ENCODE data around the gene SF3B6.
"Not testable (repeated sequence)": the region's sequence is repeated elsewhere in the genome, so short reads cannot be mapped to it uniquely, and the experiment has no call there.

SF3B6 gene, protein sequence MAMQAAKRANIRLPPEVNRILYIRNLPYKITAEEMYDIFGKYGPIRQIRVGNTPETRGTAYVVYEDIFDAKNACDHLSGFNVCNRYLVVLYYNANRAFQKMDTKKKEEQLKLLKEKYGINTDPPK

DNA sequence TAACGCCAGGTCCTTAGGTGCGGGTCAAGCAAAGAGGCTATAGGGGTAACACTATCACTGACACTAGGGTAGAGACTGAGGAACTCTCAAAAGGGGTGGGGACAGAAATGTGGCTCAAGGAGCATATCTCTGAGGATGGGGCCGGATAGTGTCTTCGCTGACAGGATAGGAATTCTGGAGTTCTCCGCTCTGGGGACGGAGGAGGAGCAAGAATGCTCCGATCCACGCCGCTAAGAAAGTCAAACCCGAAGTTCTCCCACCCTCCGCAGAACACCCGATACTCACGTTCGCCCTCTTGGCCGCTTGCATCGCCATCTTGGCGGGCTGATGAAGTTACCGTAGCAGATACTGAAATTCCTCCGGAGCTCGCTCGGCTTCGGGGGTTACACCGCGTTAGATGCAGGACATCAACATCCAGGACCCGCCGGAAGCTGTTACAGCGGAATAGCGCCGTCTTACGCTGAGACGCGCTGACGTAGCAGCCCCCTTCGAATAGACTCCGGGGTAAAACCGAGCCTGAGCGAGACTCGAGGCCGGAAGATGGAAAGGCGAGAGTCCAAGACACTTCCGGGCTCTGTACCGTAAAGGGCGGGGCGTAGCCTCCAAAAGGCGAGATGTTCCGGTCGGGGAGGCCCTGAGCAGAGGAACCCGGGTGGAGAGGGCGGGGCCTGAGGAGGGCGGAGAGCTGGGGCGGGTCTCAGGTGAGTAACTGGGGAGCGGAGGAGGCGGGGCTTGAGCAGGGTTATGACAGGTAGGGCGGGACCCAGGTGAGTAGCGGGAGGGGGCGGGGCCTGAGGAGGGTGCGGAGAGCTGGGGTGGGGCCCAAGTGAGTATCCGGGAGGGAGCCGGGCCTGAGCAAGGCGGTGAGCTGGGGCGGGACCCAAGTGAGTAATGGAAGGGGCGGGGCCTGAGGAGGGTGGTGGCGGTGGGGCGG is at the start of gene SF3B6:
TSS of gene SF3B6 (minus strand) at position 412 of the 934 bp plus-strand sequence. CDS start at position 315, 97 bp downstream.
- DNase-seq: peak; percentile 99

DNA sequence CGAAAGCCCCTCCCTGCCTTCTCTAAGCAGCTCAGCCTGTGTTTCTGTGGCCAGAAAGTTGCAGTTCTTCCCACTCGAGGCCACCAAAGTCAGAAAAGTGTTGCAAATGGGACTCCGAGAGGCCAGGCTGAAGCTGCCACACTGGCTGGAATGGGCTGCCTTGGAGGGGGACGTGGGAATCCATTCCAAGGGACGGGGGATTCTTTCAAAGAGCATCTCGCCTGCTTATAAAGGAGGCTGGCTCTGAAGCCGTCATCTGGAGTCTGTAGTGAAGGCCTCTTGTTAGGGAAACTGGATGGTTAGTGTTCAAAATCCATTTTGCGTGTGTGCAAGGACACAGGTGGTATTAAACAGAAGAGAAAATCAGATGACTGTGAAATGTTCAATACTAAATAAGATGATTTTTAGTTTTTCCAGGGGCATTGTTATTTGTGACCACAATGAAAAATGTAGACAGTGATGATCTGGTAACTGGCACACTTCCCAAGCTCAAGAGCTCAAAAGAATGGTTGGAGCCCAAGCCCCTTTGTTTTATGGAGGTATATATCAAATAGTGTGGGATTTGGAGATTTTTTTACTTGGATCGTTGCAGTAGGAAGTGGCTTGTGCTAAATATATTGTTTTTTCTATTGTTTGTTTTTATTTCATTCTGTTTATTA is 47.9 kb upstream of the SF3B6 start:
- DNase-seq: no peak

DNA sequence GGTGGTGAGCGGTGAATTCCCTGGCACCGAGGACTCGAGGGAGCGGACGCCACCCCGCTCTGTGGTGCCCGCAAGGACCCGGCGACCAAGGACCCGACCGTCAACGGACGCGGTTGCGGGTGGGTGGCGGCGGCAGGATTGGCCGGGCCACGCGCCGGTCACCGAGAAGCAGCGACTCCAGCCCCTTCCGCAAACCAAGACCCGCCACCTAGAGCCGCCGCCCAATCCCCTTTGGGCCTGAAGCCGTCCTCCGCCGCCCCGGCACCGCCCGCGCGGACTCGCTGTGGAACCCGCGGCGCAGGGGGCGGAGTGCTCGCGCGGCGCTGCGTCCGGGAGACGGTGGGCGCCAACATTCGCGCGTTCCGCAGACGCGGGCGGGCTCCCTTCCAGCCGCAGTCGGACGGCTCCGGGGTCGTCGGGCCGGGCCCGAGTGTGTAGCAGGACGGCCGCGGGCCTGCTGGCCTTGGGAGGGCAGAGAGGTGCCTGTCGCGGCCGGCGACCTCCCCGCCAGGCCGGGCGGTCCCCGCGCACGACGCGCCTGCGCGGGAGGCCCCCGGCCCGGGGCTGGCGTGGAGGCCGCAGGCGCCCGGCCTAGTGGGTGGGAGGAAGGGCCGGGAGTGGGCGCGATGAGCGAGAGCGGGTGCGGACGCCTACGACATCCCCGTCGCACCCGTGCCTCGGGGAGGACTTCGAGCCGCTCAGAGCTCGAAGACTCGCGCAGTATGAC is 47.2 kb upstream of the SF3B6 start, which contains the start of the genes FAM228B and PFN4:
TSS of gene FAM228B (plus strand) at position 275 of the 727 bp plus-strand sequence. CDS start 893 bp downstream, outside the sequence.
TSS of gene PFN4 (minus strand) at position 140 of the 727 bp plus-strand sequence. CDS start 799 bp downstream, outside the sequence.
- DNase-seq: peak; percentile 28

DNA sequence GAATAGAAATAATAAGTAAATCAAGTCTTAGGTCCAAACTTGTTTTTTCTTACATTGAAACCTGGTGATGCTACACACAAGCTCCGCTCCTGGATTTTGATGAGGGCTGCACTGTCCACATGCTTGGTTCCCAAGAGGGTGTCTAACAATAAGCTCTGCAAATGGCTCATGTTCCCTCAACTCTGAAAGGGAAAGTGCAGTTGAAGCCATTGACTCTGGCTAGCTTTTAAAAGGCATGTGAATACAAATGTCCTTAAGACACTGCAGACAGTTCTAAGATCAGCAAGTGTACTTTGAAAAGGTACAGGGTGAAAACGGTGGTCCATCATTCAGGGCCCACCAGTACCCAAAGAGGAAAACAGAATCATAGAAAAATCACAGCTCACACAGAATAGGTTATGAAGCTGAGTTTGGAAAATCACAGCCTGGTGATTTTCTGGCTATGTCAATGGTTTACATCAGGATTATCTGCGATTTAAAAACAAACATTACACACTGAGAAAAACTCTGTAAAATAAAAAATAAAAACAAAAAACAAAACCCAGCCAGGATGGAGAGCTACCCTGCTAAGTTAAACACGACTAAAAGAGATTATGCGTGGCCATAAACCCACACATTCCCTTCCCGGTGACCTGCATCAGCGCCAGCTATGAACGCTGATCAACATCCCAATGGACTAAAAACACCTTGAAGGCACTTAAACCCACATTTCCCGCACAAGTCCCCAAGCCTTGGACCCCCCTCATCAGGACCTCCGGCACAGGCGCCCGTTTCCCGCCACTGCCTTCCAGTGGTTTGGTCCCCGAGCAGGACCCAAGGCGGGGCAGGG is 46.5 kb upstream of the SF3B6 start:
- no peak for DNase-seq

DNA sequence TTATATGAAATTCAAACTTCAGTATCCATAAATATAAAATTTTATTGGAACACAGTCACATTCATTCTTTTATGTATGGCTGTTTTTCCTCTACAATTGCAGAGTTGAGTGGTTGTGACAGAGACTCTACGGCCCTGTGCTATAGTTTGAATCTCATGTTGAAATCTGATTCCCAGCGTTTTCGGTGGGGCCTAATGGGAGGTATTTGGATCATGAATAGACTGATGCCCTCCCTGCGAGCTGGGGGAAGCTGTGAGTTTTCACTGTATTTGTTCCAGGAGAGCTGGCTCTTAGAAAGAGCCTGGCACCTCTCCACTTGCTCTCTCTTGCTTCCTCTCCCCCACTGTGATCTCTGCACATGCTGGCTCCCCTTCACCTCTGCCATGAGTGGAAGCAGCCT is 45.3 kb upstream of the SF3B6 start:
- no peak for DNase-seq

DNA sequence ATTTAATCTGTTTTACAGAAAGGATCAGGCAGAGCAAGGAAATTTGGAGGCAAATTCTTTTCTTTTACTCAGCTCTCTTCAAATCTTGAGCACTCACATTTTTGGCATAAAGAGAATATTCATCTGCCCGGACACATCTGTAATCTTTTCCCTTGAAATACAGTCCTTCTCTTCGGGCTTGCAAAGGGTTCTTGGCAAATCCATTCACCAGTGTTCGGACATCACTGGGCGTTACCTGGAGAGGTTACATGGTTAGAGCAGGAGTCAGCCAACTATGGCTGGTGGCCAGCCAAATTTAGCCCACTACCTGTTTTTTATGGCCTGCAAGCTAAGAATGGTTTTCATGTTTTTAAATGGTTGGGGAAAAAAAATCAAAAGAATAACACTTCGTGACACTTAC is 44.9 kb upstream of the SF3B6 start:
- DNase-seq: no peak

DNA sequence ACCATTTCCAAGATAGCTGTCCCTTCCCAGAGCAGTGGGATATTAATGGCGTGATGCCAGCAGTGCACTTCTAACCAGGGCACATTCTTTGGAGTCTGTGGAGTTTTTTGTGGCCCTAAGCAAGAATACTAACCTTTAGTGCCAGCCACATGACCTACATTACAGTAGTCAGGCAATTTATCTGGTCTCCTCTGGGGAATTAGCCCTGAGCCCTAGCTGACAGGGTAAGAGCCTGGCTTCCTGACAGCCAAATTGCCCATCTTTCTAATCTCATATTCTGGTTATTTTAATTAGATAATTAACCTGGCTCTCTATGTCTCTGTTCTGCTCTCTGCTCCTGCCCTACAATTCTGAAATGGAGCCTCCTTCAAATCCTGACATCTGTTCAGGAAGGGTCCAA is 41.8 kb upstream of the SF3B6 start:
- no peak for DNase-seq

DNA sequence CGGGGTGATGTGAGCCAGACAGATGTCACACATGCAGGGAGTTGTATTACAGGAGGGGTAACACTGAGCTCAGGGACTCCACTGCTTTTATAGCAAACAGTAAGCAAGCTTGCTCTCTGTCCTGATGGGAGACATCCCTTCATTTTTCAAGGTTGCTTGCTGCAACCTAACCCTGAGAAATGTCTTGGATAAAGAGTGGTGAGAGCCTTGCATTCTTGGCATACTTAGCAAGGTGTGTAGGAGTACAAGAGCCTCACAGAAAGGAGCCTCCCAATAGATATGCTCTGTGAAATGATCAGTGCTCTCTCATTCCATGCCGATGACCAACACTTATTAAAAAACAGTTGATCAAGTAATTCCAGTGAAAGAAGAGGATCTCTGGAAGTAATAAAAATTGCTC is 38.9 kb upstream of the SF3B6 start:
- no peak for DNase-seq

DNA sequence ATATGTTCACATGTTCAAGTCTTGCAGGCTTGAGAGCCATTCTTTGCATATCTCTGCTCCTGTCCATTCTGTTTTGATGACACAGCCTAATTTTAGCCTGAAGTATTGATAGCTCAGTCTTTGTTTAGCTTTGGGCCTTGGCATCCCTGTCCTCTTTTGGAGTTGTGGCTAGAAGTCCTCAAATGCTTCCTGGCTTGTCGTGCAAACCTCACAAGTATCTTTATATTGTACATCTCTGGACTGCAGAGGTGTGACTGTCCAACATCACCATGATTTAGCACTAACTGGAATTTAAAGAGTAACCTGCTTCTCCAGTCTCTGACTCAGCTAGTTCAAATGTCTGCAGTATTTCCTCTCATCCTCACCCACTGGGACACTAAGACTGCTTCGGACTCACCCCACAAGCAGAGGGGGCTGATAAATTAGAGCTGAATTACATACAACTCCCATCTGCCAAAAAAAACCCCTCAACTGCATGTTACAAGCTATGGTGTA is 35.3 kb upstream of the SF3B6 start:
- DNase-seq: no peak

DNA sequence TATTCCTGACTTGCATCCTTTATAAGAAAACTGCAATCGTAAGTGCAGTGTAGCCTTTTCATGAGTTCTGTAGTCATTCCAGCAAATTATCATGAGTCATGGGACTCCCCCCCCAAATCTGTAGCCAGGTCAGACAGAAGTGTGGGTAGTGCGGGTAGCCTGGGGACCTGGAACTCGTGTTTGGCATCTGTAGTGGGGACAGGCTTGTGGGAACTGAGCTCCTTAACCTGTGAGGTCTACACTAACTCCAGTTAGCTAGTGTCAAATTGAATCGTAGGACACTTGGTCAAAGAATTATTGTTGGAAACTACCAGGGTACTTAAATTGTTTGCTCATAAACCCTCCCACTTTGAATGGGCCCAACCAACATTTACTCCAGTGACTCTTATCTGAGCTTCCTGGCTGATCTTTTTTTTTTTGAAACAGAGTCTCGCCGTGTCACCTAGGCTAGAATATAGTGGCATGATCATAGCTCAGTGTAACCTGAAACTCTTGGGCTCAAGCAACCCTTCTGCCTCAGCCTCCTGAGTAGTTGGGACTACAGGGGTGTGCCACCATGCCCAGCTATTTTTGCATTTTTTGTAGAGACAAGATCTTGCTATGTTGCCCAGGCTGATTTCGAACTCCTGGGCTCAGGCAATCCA is 34.7 kb upstream of the SF3B6 start:
- no peak for DNase-seq

DNA sequence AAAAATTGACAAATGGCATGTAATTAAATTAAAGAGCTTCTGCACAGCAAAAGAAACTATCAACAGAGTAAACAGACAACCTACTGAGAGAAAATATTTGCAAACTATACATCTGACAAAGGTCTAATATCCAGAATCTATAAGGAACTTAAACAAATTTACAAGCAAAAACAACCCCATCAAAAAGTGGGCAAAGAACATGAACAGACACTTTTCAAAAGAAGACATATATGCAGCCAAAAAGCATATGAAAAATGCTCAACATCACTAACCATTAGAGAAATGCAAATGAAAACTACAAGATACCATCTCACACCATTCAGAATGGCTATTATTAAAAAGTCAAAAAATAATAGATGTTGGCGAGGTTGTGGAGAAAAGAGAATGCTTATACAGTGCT is 33.3 kb upstream of the SF3B6 start:
- DNase-seq: not testable (repeated sequence)

DNA sequence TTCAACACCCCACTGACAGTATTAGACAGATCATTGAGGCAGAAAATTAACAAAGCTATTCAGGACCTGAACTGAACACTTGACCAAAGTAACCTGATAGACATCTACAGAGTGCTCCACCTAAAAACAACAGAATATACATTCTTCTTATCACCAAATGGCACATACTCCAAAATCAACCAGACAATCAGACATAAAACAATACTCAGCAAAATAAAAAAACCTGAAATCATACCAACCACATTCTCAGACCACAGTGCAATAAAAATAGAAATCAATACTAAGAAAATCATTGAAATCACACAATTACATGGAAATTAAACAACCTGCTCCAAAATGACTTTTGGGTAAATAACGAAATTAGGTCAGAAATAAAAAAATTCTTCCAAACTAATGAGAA is 31.2 kb upstream of the SF3B6 start:
- no peak for DNase-seq

DNA sequence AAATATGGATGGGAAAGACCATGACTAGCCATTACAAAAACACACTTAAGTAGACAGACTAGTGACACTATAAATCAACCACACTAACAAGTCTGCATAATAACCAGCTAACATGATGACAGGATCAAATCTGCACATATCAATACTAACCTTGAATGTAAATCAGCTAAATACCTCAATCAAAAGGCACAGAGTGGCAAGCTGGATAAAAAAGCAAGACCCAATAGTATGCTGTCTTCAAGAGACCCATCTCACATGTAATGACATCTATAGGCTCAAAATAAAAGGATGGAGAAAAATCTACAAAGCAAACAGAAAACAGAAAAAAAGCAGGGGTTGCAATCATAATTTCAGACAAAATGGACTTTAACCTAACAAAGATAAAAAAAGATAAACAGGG is 30.7 kb upstream of the SF3B6 start:
- no peak for DNase-seq

DNA sequence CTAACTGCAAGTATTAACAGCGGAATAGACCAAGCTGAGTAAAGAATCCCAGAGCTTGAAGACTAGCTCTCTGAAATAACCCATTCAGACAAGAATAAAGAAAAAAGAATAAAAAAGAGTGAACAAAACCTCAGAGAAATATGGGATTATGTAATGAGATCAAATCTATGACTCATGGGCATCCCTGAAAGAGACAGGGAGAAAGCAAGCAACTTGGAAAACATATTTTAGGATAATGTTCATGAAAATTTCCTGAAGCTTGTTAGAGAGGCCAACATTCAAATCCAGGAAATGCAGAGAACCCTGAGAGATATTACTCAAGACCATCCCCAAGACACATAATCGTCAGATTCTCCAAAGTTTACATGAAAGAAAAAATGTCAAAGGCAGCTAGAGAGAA is 29.7 kb upstream of the SF3B6 start:
- DNase-seq: no peak

DNA sequence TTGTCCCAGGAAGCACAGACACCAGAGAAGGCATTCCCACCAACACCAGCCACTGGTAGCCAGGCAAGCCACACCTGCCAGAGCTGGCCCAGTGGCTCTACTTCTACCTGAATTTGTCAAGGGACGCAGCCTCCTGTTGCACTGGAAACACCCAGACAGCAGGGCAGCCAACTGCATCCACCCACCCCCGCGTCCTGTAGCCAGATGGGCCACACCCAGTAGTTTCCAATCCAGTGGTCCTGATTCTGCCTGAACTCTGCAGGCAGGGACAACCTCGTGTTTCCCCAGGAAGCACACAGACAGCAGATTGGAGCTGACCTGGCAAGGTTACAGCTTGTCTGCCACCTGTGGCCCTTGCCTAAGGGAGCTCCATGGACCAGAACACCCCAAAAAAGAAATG is 28.8 kb upstream of the SF3B6 start:
- DNase-seq: no peak

DNA sequence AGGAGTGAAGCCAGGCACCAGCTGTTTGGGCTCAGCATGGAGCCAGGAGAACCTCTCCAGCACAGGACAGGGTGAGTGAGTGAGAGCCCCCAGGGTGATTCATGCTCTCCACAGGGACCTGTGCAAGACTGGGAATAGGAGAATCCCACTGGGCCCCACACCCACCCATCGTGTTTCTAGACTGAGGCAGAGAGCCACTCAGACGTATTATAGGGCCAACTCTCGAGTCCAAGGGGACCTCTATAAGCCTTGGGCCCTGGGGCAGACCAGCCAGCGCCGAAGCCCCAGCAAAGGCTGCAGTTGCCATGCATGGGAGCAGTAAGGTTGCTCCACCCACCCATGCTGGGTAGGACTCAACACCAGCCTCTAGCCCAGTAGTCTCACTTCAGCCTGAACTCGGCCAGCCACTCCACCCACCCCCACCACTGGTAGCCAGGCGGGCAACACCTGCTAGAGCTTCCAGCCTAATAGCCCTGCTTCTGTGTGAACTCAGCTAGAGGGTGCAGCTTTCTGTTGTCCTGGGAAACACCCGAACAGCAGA is 28.1 kb upstream of the SF3B6 start:
- DNase-seq: no peak

DNA sequence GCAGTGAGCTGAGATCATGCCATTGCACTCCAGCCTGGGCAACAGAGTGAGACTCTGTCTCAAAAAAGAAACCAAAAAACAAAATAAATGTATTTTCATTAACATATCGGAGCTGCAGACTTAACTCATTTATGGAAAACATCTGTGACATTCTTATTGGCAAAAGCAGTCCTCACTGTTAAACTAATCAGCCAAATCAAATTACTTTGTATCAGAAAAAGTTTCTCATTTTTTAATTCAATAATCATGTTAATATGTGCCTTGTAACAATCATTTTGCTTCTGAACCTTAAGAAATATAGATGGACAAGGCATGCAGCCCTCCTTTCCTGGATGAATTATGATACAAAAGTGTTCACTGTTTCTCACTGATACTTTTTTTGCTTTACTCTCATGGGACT is 26.6 kb upstream of the SF3B6 start:
- DNase-seq: no peak

DNA sequence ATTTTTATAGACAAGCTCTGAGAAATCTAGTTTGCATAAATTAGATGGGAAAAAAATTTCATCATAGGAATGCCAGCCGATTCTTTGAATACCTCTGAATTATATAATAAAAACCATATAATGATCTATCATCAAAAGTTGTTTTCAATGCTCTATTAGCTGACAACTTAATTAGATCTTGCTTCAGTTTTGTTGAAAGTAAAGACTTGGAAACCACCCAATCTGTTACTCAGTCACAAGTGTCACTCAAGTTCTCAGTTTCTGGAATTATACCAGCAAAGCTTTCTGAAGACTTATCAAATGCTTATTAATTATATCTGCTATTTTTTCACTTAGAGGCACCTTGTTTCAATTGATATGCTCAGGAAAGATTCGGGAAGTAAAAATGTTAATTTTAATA is 25.9 kb upstream of the SF3B6 start:
- no peak for DNase-seq

DNA sequence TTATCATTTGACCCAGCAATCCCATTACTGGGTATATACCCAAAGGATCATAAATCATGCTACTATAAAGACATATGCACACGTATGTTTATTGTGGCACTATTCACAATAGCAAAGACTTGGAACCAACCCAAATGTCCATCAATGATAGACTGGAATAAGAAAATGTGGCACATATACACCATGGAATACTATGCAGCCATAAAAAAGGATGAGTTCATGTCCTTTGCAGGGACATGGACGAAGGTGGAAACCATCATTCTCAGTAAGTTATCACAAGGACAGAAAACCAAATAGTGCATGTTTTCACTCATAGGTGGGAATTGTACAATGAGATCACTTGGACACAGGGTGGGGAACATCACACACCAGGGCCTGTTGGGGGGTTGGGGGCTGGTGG is 24.6 kb upstream of the SF3B6 start:
- not testable (repeated sequence) for DNase-seq

DNA sequence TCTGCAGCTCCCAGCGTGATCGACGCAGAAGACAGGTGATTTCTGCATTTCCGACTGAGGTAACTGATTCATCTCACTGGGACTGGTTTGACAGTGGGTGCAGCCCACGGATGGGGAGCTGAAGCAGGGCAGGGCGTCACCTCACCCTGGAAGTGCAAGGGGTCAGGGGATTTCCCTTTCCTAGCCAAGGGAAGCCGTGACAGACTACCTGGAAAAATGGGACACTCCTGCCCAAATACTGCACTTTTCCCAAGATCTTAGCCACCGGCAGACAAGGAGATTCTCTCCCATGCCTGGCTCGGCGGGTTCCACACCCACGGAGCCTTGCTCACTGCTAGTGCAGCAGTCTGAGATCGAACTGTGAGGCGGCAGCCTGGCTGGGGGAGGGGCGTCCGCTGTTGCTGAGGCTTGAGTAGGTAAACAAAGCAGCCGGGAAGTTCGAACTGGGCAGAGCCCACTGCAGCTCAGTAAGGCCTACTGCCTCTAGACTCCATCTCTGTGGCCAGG is 19.1 kb upstream of the SF3B6 start:
- DNase-seq: not testable (repeated sequence)

DNA sequence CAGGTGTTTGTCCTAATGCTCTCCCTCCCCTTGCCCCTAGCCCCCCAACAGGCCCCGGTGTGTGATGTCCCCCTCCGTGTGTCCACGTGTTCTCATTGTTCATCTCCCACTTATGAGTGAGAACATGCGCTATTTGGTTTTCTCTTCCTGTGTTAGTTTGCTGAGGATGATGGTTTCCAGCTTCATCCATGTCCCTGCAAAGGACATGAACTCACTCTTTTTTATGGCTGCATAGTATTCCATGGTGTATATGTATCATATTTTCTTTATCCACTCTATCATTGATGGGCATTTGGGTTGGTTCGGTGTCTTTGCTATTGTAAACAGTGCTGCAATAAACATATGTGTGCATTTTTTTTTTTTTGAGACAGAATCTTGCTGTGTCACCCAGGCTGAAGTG is 17.1 kb upstream of the SF3B6 start:
- DNase-seq: not testable (repeated sequence)

All from NCI-H187 treated with DMSO at 0.1 percent for 48 hours (cell line).